Gastrocnemius medialis (tissue), 4 donors: ENCODE results near the gene PRMT3. TPM values are rescaled to one million over a fixed set of nuclear protein-coding genes. Genes with fewer than 3 reads are reported as not detected.
"Not testable (repeated sequence)": the region's sequence is repeated elsewhere in the genome, so short reads cannot be mapped to it uniquely, and the experiment has no call there.

Experiments
- ATAC-seq, 2 donors: fragments of 150-250 bp; one replicate each; pipeline ENCODE4 v1.9.1; 2016
- DNase-seq, 2 donors: peaks; one replicate each; pipeline ENCODE4 v3.0.0-alpha.2; 2019
- H3K27ac ChIP-seq, 4 donors: fragments of 200-600 bp; sonication (generic); 1 replicate in 1 of 4; 2 replicates in 3 of 4; pipeline ENCODE4 v1.5.1; 2016 to 2018; ENCODE audit warnings: mild to moderate bottlenecking in 2 of 4, moderate library complexity in 1 of 4
- H3K27me3 ChIP-seq, 3 donors: fragments of 200-600 bp; sonication (generic) in 2 of 3; 1 replicate in 1 of 3; 2 replicates in 2 of 3; pipeline versions ENCODE4 v1.5.1 to v1.6.0; 2016 to 2019; ENCODE audit warnings: mild to moderate bottlenecking in 1 of 3, moderate library complexity in 1 of 3
- H3K36me3 ChIP-seq, 2 donors: fragments of 200-600 bp; sonication (generic) in 1 of 2; one replicate each; pipeline ENCODE4 v1.5.1; 2017 to 2018
- H3K4me1 ChIP-seq, 2 donors: fragments of 200-600 bp; sonication (generic) in 1 of 2; one replicate each; pipeline ENCODE4 v1.5.1; 2016 to 2017; ENCODE audit warnings: mild to moderate bottlenecking in 2 of 2
- H3K4me3 ChIP-seq, 4 donors: fragments of 200-600 bp; sonication (generic) in 3 of 4; 1 replicate in 1 of 4; 2 replicates in 3 of 4; pipeline ENCODE4 v1.5.1; 2016 to 2019; ENCODE audit warnings: mild to moderate bottlenecking in 2 of 4
- H3K9me3 ChIP-seq, 3 donors: fragments of 200-600 bp; sonication (generic) in 2 of 3; 1 replicate in 1 of 3; 2 replicates in 2 of 3; pipeline ENCODE4 v1.5.1; 2016 to 2019
- POLR2A ChIP-seq, 2 donors: fragments of 450-650 bp; IDR thresholded peaks; one replicate each; pipeline ENCODE4 v1.6.1; 2017; ENCODE audit warnings: antibody characterized with exemption in 2 of 2, mild to moderate bottlenecking in 2 of 2, moderate library complexity in 2 of 2
- in situ Hi-C, 4 donors: fragments of 200-750 bp; cut with MboI; loops; one replicate each; pipeline versions ENCODE4 v1.15.0 to v1.8.0; 2017; ENCODE audit warnings: low sequenced_read_pairs in 4 of 4
- intact Hi-C: fragments of 100-400 bp; cut with DNase I; formaldehyde crosslinking; loops from one replicate; pipeline ENCODE4 v1.15.1; 2023; ENCODE audit warnings: low total_unique reads
- total RNA-seq, 4 donors: library from RNA; depleted of rRNA; stranded (reverse); fragments of >200 nt; gene quantifications; one replicate each; pipeline versions ENCODE4 v1.1.0 to v1.2.3, GENCODE V29; 2016
- TF ChIP-seq, protein P1 (sequence below), 5 experiments: fragments of 450-650 bp in 3 of 5; fragments of 200-600 bp in 2 of 5; sonication (generic) in 2 of 5; IDR thresholded peaks in 4 of 5; conservative IDR thresholded peaks in 1 of 5; 1 replicate in 4 of 5; 2 replicates in 1 of 5; pipeline ENCODE4 v1.5.1; 2016 to 2019; ENCODE audit warnings: antibody characterized with exemption in 5 of 5, mild to moderate bottlenecking in 3 of 5, moderate library complexity in 3 of 5

PRMT3 gene
- total RNA-seq, 4 donors from 2014 or later, result 14.0 to 20.1 (median 17.0) TPM

DNA sequence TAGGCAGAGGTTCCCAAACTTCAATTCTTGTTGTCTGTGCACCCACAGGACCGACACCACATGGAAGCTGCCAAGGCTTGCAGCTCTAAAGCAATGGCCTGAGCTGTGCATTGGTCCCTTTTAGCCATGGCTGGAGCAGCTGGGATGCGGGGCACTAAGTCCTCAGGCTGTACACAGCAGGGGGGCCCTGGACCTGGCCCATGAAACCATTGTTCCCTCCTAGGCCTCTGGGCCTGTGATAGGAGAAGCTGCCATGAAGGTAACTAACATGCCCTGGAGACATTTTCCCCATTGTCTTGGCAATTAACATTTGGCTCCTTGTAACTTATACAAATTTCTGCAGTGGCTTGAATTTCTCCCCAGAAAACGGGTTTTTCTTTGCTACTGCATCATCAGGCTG lies 168.3 kb downstream of the PRMT3 start:
- no peaks in the 10 kb centered on the region for H3K27me3 ChIP-seq
- no peak overlapping the region for H3K27ac ChIP-seq
- in situ Hi-C loops, result no loop called here
- no peak for TF ChIP-seq POLR2A (IDR thresholded peaks at IDR 0.05)
- TF ChIP-seq, protein P1, sequence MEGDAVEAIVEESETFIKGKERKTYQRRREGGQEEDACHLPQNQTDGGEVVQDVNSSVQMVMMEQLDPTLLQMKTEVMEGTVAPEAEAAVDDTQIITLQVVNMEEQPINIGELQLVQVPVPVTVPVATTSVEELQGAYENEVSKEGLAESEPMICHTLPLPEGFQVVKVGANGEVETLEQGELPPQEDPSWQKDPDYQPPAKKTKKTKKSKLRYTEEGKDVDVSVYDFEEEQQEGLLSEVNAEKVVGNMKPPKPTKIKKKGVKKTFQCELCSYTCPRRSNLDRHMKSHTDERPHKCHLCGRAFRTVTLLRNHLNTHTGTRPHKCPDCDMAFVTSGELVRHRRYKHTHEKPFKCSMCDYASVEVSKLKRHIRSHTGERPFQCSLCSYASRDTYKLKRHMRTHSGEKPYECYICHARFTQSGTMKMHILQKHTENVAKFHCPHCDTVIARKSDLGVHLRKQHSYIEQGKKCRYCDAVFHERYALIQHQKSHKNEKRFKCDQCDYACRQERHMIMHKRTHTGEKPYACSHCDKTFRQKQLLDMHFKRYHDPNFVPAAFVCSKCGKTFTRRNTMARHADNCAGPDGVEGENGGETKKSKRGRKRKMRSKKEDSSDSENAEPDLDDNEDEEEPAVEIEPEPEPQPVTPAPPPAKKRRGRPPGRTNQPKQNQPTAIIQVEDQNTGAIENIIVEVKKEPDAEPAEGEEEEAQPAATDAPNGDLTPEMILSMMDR (IDR thresholded peaks at IDR 0.05 in 4 of 5, conservative IDR thresholded peaks at IDR 0.05 in 1 of 5), result no peak
- no peaks in the 10 kb centered on the region for H3K4me1 ChIP-seq
- no peak for DNase-seq
- H3K4me3 ChIP-seq, result no peak overlapping the region
- no peak for ATAC-seq
- H3K36me3 ChIP-seq, result no peaks in the 10 kb centered on the region
- no peaks in the 10 kb centered on the region for H3K9me3 ChIP-seq
- intact Hi-C loops, result no loop called here

DNA sequence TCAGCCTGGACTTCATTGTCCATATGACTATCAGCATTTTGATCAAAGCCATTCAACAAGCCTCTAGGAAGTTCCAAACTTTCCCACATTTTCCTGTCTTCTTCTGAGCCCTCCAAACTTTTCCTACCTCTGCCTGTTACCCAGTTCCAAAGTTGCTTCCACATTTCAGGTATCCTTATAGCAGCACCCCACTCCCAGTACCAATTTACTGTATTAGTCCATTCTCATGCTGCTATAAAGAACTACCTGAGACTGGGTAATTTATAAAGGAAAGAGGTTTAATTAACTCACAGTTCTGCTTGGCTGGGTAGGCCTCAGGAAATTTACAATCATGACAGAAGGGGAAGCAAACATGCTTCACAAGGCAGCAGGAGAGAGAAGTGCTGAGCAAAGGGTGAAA lies 168.9 kb downstream of the PRMT3 start:
- in situ Hi-C loops, H3K4me1 ChIP-seq, H3K4me3 ChIP-seq, H3K36me3 ChIP-seq, DNase-seq, intact Hi-C loops, H3K27ac ChIP-seq, ATAC-seq, H3K9me3 ChIP-seq, H3K27me3 ChIP-seq: not testable (repeated sequence)

DNA sequence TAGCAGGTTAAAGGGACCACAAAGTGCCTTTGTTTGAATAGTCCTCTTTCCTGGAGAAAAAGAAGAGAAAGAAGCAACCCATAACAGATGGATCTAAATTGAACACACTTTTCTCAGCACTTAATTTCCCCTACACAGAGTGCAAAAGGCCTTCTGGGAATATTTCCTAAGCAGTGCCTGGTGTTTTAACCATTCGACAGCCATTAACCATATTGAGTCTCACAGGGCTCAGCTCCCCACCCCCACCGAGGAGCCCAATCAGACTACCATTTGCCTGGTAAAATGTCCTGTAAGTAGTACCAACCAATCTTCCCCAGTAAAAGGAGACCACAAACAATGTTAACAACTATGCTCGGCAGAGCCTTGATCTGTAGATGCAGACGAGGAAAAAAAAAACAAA lies 171.2 kb downstream of the PRMT3 start:
- in situ Hi-C loops, result no loop called here
- TF ChIP-seq POLR2A (IDR thresholded peaks at IDR 0.05), result no peak
- TF ChIP-seq, protein P1 (IDR thresholded peaks at IDR 0.05 in 4 of 5, conservative IDR thresholded peaks at IDR 0.05 in 1 of 5), result no peak
- Histone ChIP-seq H3K9me3 (no peaks in the 10 kb centered on the region), H3K27ac (no peak overlapping the region), H3K36me3 (no peaks in the 10 kb centered on the region), H3K4me1 (no peaks in the 10 kb centered on the region), H3K27me3 (no peaks in the 10 kb centered on the region), H3K4me3 (no peak overlapping the region)
- intact Hi-C loops, result no loop called here
- no peak for ATAC-seq
- no peak for DNase-seq

Other genes with a start within 250 kb of the PRMT3 start
- gene DBX1, start 227.2 kb upstream of the PRMT3 start, total RNA-seq, result not detected
- 10 to 100 TPM; 61.6 to 87.2 (median 75.8) TPM for gene HTATIP2, start 24.0 kb upstream of the PRMT3 start, total RNA-seq
- not detected for gene SLC6A5, start 211.9 kb downstream of the PRMT3 start, total RNA-seq